WTC11 (cell line): ENCODE measurements around the gene IFNAR1. TPM values are rescaled to one million over a fixed set of nuclear protein-coding genes. Genes with fewer than 3 reads are reported as not detected.

Source experiments
- ATAC-seq: fragments of 200-7000 bp; cut with Tn5 transposase; 2 replicates; pipeline ENCODE4 v1.10.0; 2021; ENCODE audit warnings: mild to moderate bottlenecking, moderate library complexity
- CTCF ChIA-PET: fragments of 300-600 bp; sonication (Branson Sonifier 250); formaldehyde crosslinking; loops from one replicate; lab custom pipeline; 2021; ENCODE audit warnings: antibody characterized with exemption; lab: Charles Lee
- POLR2A ChIA-PET: fragments of 350-600 bp; sonication (Branson Sonifier 250); formaldehyde crosslinking; loops from one replicate; lab custom pipeline; 2021; ENCODE audit warnings: antibody characterized with exemption; lab: Charles Lee
- DNase-seq: peaks from one replicate; pipeline ENCODE4 v3.0.0; 2021; ENCODE audit warnings: low spot score
- H3K27ac Mint-ChIP-seq: 2 replicates; pipeline ENCODE4 v1.8.0; 2021; ENCODE audit warnings: mixed read lengths
- H3K27me3 Mint-ChIP-seq: 2 replicates; pipeline ENCODE4 v1.8.0; 2021; ENCODE audit warnings: low read depth, mild to moderate bottlenecking, moderate library complexity, mixed read lengths
- H3K36me3 Mint-ChIP-seq: 2 replicates; pipeline ENCODE4 v1.8.0; 2021; ENCODE audit warnings: mixed read lengths
- H3K4me1 Mint-ChIP-seq: 2 replicates; pipeline ENCODE4 v1.8.0; 2022; ENCODE audit warnings: mixed read lengths
- H3K4me3 Mint-ChIP-seq: 2 replicates; pipeline ENCODE4 v1.8.0; 2021; ENCODE audit warnings: mild to moderate bottlenecking, moderate library complexity, mixed read lengths
- H3K9me3 Mint-ChIP-seq: 2 replicates; pipeline ENCODE4 v1.8.0; 2021; ENCODE audit warnings: mixed read lengths
- ESRRA ChIP-seq: sonication (generic); formaldehyde crosslinking; IDR thresholded peaks from 2 replicates; pipeline ENCODE4 v1.8.1; 2022; ENCODE audit warnings: mild to moderate bottlenecking, missing genetic modification reagents, borderline replicate concordance
- JAZF1 ChIP-seq: fragments of 250-450 bp; sonication (Bioruptor Pico); IDR thresholded peaks from 2 replicates; pipeline ENCODE4 v1.9.0; 2021; ENCODE audit warnings: moderate library complexity, mild to moderate bottlenecking, inconsistent platforms
- MXD4 ChIP-seq: fragments of 250-450 bp; sonication (Bioruptor Pico); IDR thresholded peaks from 2 replicates; pipeline ENCODE4 v1.8.0; 2021; ENCODE audit warnings: mild to moderate bottlenecking, moderate library complexity, borderline replicate concordance
- NFYB ChIP-seq: sonication (generic); formaldehyde crosslinking; conservative IDR thresholded peaks from 2 replicates; pipeline ENCODE4 v1.8.0; 2022; ENCODE audit warnings: low read depth, missing genetic modification reagents
- PREB ChIP-seq: sonication (generic); formaldehyde crosslinking; IDR thresholded peaks from 2 replicates; pipeline ENCODE4 v1.8.1; 2022; ENCODE audit warnings: mild to moderate bottlenecking, missing genetic modification reagents, moderate library complexity, borderline replicate concordance
- PRRX2 ChIP-seq: fragments of 250-450 bp; sonication (Bioruptor Pico); IDR thresholded peaks from 2 replicates; pipeline ENCODE4 v1.8.0; 2021; ENCODE audit warnings: mild to moderate bottlenecking
- STAT6 ChIP-seq: sonication (generic); formaldehyde crosslinking; conservative IDR thresholded peaks from 2 replicates; pipeline ENCODE4 v1.8.1; 2023; ENCODE audit warnings: mild to moderate bottlenecking, low read depth, missing genetic modification reagents, moderate library complexity
- TCF7 ChIP-seq: sonication (generic); formaldehyde crosslinking; IDR thresholded peaks from 2 replicates; pipeline ENCODE4 v1.8.0; 2022; ENCODE audit warnings: mild to moderate bottlenecking, low read depth, missing genetic modification reagents, moderate library complexity
- ZNF263 ChIP-seq: sonication (generic); formaldehyde crosslinking; IDR thresholded peaks from 2 replicates; pipeline ENCODE4 v1.8.1; 2022; ENCODE audit warnings: low read depth, mild to moderate bottlenecking, moderate library complexity, missing genetic modification reagents
- total RNA-seq: library from RNA; stranded (reverse); gene quantifications from 3 replicates; pipeline ENCODE4 v1.2.3, GENCODE V29; 2021
- TF ChIP-seq, protein P1 (sequence below): sonication (generic); formaldehyde crosslinking; IDR thresholded peaks from 2 replicates; pipeline ENCODE4 v1.8.1; 2023; ENCODE audit warnings: mild to moderate bottlenecking, missing genetic modification reagents
- TF ChIP-seq, protein P2 (sequence below): fragments of 250-450 bp; sonication (Bioruptor Pico); IDR thresholded peaks from 2 replicates; pipeline ENCODE4 v2.1.2; 2022; ENCODE audit warnings: mild to moderate bottlenecking, moderate library complexity
- TF ChIP-seq, protein P3 (sequence below): sonication (generic); formaldehyde crosslinking; IDR thresholded peaks from 2 replicates; pipeline ENCODE4 v1.8.1; 2023; ENCODE audit warnings: mild to moderate bottlenecking, missing genetic modification reagents, borderline replicate concordance
- TF ChIP-seq, protein P4 (sequence below): sonication (generic); formaldehyde crosslinking; conservative IDR thresholded peaks from 2 replicates; pipeline ENCODE4 v1.8.1; 2022; ENCODE audit warnings: mild to moderate bottlenecking, missing genetic modification reagents
- TF ChIP-seq, protein P5 (sequence below): fragments of 250-450 bp; sonication (Bioruptor Pico); IDR thresholded peaks from 2 replicates; pipeline ENCODE4 v1.9.0; 2021; ENCODE audit warnings: mild to moderate bottlenecking
- TF ChIP-seq, protein P6 (sequence below): fragments of 250-450 bp; sonication (Bioruptor Pico); conservative IDR thresholded peaks from 2 replicates; pipeline ENCODE4 v1.9.0; 2021; ENCODE audit warnings: mild to moderate bottlenecking

IFNAR1 gene
- total RNA-seq, 1 experiment from 2014 or later: 12.2 TPM

DNA sequence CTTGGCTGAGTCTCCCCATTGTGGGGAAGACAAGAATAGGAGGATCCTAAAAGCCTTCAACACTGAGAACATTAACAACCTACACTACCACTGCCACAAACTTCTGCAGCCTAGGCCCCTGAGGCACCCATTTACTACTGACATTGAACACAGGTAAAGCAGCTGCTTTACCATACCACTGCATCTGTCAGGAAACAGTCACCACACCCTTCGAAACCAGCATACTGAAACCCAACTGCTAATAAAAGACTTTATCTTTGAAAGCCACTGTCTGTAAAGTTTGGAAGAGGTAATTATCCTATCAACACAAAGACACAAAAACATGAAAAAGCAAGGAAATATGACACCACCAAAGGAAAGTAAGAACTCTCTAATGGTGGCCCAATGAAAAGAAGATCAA, 7.4 kb downstream of the IFNAR1 start (continued):
- TF ChIP-seq STAT6 (CRISPR knock-in tag): no peak
- TF ChIP-seq TCF7 (CRISPR knock-in tag): no peak
- TF ChIP-seq PREB (CRISPR knock-in tag): no peak
- TF ChIP-seq, protein P1, sequence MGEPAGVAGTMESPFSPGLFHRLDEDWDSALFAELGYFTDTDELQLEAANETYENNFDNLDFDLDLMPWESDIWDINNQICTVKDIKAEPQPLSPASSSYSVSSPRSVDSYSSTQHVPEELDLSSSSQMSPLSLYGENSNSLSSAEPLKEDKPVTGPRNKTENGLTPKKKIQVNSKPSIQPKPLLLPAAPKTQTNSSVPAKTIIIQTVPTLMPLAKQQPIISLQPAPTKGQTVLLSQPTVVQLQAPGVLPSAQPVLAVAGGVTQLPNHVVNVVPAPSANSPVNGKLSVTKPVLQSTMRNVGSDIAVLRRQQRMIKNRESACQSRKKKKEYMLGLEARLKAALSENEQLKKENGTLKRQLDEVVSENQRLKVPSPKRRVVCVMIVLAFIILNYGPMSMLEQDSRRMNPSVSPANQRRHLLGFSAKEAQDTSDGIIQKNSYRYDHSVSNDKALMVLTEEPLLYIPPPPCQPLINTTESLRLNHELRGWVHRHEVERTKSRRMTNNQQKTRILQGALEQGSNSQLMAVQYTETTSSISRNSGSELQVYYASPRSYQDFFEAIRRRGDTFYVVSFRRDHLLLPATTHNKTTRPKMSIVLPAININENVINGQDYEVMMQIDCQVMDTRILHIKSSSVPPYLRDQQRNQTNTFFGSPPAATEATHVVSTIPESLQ: no peak
- TF ChIP-seq PRRX2 (CRISPR knock-in tag): no peak
- TF ChIP-seq, protein P2, sequence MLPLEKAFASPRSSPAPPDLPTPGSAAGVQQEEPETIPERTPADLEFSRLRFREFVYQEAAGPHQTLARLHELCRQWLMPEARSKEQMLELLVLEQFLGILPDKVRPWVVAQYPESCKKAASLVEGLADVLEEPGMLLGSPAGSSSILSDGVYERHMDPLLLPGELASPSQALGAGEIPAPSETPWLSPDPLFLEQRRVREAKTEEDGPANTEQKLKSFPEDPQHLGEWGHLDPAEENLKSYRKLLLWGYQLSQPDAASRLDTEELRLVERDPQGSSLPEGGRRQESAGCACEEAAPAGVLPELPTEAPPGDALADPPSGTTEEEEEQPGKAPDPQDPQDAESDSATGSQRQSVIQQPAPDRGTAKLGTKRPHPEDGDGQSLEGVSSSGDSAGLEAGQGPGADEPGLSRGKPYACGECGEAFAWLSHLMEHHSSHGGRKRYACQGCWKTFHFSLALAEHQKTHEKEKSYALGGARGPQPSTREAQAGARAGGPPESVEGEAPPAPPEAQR (CRISPR knock-in tag): no peak
- TF ChIP-seq, protein P3, sequence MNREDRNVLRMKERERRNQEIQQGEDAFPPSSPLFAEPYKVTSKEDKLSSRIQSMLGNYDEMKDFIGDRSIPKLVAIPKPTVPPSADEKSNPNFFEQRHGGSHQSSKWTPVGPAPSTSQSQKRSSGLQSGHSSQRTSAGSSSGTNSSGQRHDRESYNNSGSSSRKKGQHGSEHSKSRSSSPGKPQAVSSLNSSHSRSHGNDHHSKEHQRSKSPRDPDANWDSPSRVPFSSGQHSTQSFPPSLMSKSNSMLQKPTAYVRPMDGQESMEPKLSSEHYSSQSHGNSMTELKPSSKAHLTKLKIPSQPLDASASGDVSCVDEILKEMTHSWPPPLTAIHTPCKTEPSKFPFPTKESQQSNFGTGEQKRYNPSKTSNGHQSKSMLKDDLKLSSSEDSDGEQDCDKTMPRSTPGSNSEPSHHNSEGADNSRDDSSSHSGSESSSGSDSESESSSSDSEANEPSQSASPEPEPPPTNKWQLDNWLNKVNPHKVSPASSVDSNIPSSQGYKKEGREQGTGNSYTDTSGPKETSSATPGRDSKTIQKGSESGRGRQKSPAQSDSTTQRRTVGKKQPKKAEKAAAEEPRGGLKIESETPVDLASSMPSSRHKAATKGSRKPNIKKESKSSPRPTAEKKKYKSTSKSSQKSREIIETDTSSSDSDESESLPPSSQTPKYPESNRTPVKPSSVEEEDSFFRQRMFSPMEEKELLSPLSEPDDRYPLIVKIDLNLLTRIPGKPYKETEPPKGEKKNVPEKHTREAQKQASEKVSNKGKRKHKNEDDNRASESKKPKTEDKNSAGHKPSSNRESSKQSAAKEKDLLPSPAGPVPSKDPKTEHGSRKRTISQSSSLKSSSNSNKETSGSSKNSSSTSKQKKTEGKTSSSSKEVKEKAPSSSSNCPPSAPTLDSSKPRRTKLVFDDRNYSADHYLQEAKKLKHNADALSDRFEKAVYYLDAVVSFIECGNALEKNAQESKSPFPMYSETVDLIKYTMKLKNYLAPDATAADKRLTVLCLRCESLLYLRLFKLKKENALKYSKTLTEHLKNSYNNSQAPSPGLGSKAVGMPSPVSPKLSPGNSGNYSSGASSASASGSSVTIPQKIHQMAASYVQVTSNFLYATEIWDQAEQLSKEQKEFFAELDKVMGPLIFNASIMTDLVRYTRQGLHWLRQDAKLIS (CRISPR knock-in tag): no peak
- no peak for TF ChIP-seq NFYB (CRISPR knock-in tag)

GRCh38 chr21:33334191-33334590, 9.4 kb downstream of the IFNAR1 start:
- H3K27ac Mint-ChIP-seq: no peak overlapping the region
- H3K9me3 Mint-ChIP-seq: peaks cover 24% of the 10 kb centered on the region
- H3K4me3 Mint-ChIP-seq: no peak overlapping the region
- H3K36me3 Mint-ChIP-seq: peaks cover 39% of the 10 kb centered on the region
- no peaks in the 10 kb centered on the region for H3K4me1 Mint-ChIP-seq
- DNase-seq (no peak), ATAC-seq (no peak)
- POLR2A ChIA-PET: no interaction called here
- no peaks in the 10 kb centered on the region for H3K27me3 Mint-ChIP-seq
- TF ChIP-seq ZNF263 (CRISPR knock-in tag) (no peak), MXD4 (CRISPR knock-in tag) (no peak), JAZF1 (CRISPR knock-in tag) (no peak), ESRRA (CRISPR knock-in tag) (no peak)
- TF ChIP-seq, protein P4, sequence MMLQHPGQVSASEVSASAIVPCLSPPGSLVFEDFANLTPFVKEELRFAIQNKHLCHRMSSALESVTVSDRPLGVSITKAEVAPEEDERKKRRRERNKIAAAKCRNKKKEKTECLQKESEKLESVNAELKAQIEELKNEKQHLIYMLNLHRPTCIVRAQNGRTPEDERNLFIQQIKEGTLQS: no peak
- TF ChIP-seq, protein P5, sequence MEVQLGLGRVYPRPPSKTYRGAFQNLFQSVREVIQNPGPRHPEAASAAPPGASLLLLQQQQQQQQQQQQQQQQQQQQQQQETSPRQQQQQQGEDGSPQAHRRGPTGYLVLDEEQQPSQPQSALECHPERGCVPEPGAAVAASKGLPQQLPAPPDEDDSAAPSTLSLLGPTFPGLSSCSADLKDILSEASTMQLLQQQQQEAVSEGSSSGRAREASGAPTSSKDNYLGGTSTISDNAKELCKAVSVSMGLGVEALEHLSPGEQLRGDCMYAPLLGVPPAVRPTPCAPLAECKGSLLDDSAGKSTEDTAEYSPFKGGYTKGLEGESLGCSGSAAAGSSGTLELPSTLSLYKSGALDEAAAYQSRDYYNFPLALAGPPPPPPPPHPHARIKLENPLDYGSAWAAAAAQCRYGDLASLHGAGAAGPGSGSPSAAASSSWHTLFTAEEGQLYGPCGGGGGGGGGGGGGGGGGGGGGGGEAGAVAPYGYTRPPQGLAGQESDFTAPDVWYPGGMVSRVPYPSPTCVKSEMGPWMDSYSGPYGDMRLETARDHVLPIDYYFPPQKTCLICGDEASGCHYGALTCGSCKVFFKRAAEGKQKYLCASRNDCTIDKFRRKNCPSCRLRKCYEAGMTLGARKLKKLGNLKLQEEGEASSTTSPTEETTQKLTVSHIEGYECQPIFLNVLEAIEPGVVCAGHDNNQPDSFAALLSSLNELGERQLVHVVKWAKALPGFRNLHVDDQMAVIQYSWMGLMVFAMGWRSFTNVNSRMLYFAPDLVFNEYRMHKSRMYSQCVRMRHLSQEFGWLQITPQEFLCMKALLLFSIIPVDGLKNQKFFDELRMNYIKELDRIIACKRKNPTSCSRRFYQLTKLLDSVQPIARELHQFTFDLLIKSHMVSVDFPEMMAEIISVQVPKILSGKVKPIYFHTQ (CRISPR knock-in tag): no peak
- TF ChIP-seq, protein P6, sequence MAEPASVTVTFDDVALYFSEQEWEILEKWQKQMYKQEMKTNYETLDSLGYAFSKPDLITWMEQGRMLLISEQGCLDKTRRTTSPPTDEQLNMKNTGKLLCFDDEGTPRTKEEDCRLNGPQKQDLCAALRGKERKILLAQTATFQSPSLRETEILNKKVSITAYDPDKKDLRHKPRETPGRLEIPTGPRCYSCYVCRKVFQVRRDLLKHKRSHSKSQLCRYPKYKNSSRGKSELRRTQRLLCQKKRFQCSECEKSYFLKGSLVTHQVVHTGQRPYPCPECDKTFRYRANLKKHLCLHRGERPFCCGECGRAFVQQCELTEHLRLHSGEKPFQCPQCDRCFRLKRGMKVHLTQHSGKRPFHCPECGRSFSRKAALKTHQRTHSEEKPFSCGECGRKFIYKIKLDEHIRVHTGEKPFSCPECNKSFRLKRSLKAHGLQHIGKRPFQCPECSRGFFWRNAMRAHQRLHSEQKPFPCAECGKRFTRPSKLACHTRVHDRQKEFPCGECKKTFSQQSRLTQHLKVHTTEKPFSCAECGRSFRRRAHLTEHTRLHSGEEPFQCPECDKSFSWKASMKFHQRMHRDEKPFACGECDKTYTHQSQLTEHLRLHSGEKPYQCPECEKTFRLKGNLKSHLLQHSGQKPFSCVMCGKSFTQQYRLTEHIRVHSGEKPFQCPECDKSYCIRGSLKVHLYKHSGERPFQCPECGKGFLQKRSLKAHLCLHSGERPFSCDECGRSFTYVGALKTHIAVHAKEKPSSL (CRISPR knock-in tag): no peak
- CTCF ChIA-PET: no interaction called here
